NCI-H748 (cell line): ENCODE data around the gene ANO10.
"Not testable (repeated sequence)": the region's sequence is repeated elsewhere in the genome, so short reads cannot be mapped to it uniquely, and the experiment has no call there.

Experiments
- DNase-seq: peaks from one replicate; lab custom pipeline; 2025; ENCODE audit not compliant: unreplicated experiment; lab: John Stamatoyannopoulos, UW

ANO10 gene

DNA sequence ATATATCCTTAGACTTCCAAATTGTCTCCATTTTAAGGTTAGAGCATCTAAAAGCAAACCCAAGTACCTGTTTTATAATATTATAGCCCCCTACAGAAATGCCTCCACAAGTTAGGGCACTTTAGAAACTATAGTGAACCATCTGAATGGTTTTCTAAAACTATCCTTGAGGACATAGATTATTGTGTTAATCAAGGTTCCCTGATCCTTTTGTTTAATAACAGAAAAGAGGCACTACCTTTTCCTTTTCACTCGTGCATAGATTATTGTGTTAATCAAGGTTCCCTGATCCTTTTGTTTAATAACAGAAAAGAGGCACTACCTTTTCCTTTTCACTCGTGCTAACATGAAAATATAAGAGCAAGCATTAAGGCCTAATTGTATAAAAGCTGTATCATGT lies 143.0 kb downstream of the ANO10 start:
- not testable (repeated sequence) for DNase-seq

DNA sequence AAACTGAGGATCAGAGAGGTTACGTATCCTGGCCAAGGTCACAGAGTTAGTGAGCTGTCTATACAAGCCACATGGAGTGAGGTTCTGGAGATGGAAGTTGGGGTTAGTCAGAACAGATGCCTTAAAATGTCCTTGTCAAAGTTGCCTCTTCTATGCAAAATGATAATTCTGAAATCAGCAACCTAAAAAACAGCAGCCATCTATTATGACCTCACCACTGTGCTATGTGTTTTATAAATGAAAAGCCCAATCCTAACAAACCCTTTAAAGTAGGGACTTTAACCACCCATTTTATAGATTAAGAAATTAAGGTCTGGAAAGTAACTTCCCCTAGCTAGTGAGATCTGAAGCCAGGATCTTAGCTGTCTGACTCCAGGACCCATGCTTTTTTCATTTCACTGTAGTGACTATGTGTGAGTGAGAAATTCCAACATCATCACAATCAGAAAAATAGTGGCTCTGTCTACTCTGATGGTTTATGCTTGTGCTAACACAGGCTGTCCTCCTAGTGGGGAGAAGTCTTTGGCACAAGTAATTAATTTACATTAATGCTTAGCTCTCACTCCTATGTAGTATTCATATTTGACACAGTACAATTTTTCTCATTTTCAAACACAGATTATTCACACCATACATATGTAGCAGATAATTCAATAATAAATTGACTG lies 143.6 kb downstream of the ANO10 start:
- no peak for DNase-seq

DNA sequence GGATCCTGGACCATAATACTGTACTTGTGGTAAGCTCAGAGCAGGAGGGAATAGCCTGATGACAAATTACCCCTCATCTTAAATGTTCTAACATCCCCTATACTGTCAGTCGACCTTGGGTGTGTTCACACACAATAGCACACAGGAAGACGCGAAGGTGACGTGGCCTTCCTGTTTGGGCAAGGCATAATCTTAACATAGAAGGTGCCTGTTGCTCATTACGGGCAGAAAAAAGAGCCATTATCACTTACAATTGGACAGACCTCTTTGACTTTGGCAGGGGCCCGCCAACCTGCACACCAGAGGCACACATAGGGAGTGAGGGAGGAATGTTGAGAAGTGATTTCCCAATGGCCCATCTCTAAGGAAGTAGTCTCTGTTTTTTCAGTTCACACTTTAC lies 144.2 kb downstream of the ANO10 start:
- DNase-seq, result no peak

DNA sequence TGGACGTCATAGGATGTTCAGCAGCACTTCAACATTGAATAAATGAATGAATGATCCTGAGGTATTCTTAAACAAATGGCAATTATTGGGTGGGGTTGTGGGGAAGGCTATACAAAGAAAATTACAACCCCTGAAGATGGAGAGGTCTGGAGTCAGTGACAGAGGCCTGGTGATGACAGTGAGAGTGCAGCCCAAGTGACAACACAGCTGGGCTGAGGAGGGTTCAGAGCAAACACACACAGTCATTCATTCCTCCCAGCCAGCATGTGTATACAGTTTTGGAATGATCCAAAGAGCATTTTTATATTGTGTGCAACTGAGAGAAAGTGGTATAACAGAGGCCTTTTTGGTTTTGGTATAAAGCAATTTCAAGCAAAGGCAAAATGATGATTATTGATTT lies 148.1 kb downstream of the ANO10 start:
- no peak for DNase-seq

DNA sequence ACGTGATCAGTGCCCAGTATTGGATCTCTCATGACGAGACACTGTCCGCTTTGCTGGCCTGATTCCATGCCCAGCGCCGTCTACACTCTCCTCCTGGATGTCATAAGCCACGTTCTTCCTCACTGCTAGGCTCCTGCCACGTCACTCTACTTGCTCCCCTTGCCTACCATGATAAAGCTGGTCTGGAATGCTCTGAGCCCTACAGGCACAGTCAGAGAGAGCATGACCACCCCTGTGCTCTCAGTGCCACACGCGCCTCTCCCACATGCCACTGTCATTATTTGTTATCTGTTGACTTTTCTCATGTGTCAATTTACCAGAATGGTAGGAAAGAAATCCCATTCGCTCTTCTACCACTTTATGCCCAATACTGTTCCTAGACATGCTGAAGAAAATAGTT lies 148.6 kb downstream of the ANO10 start:
- DNase-seq, result no peak

DNA sequence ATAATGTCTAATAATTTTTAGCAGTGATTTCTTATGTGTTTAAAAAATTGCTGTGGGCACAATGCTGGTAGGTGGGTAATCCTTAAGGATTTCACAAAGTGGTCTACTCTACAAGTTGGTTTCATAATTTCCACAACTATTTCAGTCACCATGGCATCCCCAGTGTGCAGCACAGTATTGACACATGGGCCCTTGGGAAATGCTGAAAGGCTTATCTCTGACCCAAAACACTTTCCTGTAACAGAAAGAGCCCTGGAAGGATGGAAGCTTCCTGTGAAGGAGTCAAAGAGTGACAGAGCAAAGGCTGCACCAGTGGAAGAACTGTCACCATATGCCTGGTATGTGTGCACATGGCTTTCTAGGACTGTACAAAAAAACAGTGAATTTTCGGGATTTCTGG lies 153.7 kb downstream of the ANO10 start:
- DNase-seq, result no peak

DNA sequence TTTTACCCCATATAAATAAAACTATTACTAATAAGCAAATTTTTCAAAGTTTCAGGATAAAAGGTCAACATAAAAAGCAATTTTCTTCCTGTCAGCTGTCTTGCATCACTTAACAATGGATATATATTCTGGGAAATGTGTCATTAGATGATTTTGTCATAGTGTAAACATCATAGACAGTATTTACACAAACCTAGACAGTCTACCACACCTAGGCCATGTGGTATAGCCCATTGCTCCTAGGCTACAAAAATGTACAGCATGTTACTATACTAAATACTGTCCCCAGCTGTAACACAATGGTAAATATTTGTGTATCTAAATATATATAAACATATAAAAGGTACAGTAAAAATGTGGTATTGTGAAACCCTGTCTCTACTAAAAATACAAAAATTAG lies 156.7 kb downstream of the ANO10 start:
- DNase-seq, result peak; percentile 43

DNA sequence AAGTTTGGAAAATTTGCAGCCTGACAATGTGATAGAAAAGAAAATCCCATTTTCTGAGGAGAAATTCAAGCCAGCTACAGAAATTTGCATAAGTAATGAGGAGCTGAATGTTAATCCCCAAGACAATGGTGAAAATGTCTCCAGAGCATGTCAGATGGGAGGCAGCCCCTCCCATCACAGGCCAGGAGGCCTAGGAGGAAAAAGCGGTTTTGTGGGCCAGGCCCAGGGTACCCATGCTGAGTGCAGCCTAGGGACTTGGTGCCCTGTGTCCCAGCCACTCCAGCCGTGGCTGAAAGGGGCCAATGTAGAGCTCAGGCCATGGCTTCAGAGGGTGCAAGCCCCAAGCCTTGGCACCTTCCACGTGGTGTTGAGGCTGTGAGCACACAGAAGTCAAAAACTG lies 159.2 kb downstream of the ANO10 start:
- DNase-seq, result not testable (repeated sequence)

DNA sequence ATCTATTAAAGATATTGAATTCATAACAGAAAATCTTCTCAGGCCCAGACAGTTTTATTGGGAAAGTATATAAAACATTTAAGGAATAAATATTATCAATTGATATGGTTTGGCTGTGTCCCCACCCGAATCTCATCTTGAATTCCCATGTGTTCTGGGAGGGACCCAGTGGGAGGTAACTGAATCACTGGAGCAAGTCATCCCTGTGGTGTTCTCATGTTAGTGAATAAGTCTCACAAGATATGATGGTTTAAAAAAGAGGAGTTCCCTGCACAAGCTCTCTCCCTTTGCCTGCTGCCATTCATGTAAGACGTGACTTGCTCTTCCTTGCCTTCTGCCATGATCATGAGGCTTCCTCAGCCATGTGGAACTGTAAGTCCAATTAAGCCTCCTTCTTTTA lies 160.5 kb downstream of the ANO10 start:
- DNase-seq, result no peak

DNA sequence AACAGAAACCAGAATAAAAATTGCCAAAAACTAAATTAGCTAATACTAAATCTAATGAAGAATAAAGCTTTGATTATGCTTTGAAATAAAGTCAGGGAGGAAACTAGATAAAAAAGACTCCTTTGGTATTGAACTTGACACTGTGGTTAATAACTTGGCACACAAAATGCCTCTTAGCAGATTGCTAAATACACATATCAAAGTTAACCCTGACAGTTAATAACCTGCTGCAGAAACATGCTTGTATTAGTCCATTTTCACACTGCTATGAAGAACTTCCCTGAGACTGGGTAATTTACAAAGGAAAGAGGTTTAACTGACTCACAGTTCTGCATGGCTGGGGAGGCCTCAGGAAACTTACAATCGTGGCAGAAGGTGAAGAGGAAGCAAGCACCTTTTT lies 164.8 kb downstream of the ANO10 start:
- not testable (repeated sequence) for DNase-seq

DNA sequence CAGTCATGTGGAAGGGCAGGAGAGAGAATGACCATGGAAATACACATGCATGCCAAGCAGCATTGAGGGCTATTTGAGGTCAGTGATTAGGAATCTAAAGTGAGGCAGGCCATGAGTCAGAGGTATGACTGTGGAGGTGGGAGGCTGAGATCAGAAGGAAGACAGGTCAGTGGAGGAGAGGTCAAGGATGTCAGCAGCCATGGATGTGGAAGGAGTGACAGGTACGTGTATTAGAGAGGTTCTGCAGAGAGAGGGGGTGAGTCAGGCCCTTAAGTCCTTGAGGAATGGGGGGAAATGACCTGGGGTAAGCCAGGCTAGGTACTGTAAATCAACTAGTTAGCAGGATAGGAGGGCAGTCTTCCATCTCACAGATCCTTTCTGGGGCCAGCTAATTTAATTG lies 166.6 kb downstream of the ANO10 start:
- no peak for DNase-seq

DNA sequence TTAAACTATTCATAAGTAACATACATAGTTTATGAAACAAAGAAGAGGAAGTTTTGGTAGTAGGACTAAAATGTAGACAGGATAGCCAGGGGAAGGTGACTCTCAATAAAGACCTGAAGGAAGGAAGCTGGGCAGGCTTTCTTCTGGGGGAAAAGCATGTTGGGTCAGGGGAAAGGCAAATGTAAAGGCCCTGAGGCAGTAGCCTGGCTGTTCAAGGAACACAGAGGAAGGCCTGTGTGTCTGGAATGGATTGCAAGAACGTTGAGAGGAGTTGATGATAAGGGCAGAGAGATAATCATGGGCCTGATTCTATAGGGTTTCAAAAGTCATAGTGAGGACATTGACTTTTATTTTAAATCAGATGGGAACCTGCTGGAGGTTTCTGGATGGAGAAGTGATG lies 167.8 kb downstream of the ANO10 start:
- DNase-seq, result no peak

DNA sequence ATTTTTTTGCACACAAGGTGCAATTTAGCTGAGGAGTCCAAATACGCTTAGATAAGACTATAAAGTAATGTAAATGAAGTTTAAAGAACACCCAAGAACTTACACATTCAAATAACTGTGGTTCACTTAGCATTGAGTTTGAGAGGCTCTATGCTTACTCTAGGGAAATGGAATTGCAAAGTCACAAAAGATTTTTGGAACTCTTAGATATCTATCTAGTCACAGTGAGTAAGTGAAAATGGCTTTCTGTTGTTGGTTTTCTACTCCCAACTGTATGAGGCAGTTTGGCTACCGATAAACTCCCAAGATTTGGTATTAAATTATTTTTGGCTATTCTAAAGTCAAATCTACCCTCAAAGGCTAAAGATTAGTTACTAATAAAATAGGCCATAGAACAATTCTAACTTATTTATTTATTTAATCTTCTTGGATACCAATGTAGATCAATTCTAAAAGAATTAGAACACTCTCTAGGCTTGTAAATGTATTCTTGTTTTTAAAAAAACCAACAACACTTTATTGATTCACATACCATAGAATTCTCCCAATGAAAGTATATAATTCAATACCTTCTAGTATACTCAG lies 170.0 kb downstream of the ANO10 start:
- no peak for DNase-seq

DNA sequence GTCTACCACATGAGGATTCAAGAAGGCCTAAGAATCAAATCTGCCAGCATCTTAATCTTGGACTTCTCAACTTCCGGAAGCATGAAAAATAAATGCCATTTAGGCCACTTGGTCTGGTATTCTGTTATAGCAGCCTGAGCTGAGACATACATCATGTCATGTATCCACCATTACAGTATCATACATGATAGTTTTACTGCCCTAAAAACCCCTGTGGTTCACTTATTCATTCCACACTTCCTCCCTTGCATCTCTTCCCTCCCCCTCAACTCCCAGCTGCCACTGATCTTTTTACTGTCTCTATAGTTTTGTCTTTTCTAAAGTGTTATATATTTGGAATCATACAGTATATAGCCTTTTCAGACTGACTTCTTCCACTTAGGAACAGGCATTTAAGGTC lies 173.7 kb downstream of the ANO10 start:
- DNase-seq, result no peak

DNA sequence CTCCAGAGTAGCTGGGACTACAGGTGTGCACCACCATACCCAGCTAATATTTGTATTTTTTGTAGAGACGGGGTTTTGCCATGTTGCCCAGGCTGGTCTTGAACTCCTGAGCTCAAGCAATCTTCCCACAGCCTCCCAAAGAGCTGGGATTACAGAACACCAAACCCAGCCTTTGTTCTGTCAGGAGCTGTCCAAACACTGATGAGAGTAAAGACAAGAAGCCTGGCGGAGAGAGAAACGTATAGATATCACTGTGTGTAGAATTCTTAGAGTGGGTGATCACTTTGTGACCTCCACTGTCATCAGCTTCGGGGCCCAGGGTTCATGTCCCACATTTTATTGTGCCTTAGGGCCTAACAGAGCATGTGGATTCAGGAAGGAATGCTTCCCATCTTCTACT lies 176.0 kb downstream of the ANO10 start:
- DNase-seq, result no peak

DNA sequence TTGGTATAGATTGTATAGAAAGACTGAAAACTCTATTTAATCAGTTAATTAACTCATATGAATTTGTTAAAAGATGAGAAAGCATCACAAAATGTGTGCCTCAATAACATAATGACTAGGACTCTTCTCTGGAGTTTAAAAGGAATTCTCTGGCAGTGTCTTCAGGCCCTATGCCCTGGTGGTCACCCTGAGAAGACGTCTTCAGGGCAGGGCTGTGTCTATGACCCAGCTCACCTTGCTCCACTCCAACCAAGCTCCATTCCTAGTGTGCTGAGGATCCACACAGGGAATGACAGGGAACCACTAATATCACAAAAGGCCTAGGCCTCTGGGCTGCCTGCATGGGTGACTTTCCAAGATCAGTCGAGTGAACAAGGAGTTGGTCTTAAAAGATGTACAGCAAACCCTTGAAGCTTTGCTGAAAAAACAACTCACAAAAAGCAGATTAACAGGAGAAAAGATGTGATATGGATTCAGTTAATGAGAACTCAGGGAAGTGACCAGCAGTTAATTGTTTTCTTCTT lies 178.9 kb downstream of the ANO10 start:
- no peak for DNase-seq

DNA sequence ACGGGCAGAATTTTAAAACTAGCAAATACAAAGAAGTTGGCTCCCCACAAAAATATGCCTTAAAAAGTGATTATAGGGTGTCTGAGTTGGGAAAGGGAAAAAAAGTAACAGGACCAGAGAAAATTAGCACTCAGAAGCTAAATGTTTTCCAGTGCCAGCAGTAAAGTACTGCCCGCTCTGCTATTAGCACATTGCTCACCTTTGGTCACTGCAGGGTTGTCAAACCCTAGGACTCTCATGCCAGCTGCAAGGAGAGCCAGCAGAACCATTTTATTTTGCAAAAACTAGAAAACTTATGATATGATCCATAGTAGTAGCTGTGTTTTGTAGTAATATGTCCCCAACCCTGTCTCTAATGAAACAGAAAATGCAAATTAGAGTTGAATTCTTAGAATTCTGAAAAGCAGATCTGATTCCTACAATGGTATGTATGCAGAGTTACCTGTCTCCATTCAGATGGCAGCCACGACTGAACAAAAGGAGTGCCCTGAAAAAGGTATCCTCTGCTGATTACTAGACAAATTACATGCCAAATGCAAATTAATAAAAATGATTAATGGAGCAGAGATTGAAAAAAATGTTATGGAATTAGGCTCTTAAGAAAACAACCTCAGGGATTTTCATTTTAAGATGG lies 185.2 kb downstream of the ANO10 start:
- DNase-seq, result no peak

DNA sequence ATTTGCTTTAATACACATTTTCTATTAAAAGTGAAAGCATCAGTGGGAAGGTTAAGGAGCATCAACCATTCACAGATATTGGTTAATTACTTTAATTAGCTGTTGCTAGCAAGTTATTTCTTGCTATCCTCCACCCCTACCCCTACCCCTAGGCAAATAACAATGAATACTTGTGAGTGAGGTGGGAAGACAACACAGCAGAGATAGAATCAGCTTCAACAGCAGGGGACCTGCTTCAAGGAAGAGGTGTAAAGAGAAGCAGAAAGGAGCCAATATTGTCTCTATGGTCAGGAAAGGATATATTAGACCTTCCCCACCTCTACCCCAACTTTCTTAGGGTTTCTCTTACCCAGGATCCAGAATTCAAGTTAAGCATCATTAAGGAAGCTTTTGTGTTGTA lies 186.1 kb downstream of the ANO10 start:
- no peak for DNase-seq

DNA sequence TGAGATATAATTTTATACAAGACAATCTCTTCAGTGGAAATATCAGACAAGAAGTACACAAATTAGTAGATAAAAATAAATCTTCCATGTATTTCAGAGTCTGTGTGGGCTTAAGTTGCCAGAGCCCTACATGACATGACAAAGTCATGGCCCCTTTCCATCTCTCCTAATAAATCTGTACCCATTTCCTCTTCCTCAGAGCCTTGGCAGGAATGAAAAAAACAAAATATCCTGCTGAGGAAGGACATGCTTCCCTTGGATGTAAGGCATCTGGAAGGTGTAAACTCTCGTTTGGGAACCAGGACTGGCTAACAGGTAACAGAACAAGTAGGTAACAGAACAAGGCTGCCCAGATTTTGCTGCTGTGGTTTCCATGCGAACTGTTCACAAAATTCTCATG lies 187.4 kb downstream of the ANO10 start:
- DNase-seq, result no peak

DNA sequence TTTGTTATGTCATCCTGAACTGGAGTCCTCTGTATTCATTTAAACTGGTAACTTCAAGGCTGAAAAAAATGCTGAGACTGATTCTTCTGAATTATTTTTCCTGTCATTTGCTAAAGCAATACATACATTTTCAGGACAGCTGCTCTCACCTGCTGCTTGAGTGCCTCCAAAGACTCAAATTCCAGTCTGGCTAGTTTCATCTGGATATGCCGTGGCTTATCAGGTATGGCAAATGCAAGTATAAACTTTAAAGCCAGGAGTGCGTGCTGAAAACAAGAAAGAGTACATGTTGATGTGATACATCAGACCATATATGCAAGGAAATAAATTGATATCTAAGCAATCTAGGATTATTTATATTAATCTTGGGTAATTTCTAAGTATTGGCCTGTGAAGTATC lies 189.3 kb downstream of the ANO10 start:
- DNase-seq, result no peak

DNA sequence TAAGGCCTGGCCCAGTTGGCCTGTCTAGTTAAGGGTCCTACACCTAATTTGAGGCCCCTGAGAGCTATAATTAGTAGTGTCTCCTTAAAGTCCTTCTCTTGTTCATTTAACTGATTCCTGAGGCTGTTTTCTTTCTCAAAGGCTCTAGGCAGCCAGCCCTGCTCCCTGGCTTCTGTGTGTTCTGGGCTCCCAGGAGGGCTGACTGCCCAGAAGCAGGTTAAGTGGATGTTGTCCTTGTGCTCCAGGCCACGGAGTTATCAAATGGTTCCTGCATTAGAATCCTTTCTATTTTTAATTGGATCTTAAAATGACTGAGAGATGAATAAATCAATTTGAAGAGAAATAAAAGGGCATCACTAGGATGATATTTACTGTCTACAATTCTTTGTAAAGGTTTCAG lies 195.4 kb downstream of the ANO10 start:
- DNase-seq, result no peak

DNA sequence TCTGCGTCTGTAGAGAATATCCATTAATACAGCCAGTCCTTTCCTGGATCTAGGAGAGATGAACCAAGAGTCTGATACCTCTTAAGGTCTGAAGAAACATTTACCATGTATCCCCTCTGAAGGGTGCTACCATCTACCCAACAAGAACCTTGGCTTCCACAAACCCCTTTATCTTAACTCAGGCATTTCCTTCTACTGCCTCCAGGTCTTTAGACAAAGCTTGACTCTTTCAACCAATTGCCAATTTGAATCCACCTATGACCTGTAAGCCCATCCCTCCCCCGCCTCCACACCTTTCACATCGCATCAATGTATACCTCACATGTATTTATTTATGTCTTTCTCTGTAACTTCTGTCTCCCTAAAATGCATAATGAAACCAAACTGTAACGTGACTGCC lies 196.0 kb downstream of the ANO10 start:
- no peak for DNase-seq

DNA sequence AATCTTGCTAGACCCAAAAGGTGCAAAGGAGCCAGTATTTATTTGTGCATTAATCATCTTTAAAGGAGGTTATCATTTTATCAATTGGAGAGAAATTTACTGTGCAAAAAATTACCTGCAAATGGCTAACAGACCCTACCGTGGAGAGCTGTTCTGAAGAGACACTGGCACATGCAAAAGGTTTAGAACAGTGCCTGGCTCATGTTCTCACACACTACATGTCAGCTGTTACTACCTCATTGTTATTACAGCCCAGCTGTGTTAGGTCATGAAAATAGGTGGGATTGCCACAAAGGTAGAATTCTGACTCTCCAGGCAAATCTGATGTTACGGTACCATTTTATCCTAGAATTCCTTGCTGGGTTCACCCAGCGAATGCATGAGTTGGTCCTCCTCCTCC lies 198.2 kb downstream of the ANO10 start:
- no peak for DNase-seq
